ENCODE results near the gene GRHL3.

GRHL3 gene

DNA sequence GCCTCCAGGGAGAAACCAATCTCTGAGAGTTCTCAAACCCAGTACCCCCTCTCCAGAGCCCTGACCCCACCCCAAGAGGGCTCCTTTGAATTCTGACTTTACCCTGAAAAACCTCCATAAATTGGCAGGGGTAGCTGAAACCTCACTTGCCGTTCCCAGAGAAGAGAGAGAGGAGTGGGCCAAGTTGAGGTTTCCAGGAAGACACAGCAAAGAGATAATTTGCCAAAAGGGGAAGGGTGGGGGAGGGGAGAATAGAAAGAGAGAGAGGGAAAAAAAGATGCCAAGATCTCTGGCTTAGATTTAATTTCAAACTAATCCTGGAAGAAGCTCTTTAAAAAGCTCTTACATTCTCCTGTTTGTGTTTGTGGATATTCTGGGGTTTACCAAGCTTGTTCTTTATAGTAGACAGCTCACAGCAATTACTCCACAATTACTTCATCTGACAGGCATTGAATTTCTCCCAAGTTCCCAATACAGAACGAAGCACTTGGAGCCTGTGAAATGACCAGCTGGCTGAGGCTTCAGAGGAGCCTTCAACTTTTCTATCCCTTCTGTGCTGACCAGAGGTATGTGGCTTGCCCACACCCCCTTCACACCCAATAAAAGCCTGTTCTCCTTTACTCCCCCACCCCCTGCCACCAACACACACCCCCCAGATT, 1.1 kb upstream of the GRHL3 start:
- no peak for DNase-seq (ENCODE audit: low read depth in 2 of 2)

DNA sequence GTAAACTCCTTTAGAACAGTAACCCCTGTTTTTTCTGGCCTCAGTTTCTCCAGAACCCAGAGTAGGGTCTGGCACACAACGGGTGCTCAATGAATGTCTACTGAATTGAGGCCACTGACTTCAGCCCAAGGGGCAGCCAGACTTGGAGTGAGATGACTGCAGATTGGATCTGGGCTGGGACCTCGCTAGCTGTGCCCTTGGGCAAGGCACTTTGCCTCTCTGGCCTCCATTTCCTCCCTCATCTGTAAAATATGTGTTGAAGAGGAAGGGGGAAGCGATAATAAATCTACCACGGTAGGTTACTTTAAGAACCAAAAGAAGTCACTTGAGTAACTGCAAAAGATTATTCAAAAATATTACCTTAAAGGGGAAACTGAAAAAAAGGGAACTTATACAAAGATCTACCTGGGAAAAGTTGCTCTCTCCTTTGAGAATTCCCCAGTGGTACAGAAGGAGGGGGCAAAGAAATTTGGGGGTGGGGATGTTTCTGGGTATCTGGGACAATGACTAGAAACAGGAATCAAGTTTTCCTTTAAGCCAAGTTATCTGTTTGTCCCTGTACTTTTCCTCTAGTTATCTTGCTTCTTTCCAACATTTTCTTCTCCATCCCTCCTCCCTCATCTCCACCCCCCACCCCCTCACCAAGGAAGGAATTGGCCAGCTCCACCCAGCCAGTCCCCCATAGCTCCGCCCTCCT, 394 bp upstream of the GRHL3 start:
- DNase-seq (ENCODE audit: low read depth in 2 of 2) = no peak

DNA sequence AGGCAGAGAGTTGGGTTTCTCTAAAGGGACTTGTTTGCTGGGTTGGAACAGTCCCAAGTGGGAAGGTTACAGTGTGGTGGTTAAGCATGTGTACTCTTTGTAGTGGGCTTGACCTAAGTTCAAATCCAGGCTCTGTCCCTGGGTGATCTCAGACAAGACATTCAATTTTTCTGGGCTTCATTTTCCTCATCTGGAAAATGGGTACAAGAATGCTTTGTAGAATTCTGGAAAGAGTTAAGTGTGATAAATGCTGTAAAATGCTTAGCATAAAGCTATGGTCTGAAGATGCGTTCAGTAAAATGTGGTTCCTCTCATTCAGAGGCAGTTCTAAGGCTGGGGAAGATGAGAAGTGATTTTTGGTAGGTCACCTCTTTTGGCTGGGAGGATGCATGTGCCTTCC, 805 bp downstream of the GRHL3 start:
- DNase-seq (ENCODE audit: low read depth in 2 of 2) = no peak

DNA sequence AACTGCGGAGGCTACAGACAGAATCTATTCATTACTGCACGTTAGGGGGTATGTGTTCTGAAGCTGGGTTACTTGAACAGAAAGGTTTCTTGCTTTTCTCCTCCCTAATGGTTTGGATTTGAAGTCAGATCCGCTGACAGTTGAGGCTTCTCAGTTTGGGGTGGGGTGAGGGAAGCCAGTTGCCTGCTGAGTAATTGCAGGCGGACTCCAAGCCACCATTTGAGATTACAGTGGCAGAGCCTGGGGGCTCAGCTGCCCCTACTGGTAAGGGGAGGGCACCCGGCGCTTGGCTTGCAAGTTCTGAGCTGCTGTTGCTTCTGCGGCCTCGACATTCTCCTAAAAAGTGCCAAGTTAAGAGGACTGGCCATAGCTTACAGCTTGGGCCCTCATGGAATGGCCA, 2.0 kb downstream of the GRHL3 start:
- no peak for DNase-seq (ENCODE audit: low read depth in 2 of 2)

DNA sequence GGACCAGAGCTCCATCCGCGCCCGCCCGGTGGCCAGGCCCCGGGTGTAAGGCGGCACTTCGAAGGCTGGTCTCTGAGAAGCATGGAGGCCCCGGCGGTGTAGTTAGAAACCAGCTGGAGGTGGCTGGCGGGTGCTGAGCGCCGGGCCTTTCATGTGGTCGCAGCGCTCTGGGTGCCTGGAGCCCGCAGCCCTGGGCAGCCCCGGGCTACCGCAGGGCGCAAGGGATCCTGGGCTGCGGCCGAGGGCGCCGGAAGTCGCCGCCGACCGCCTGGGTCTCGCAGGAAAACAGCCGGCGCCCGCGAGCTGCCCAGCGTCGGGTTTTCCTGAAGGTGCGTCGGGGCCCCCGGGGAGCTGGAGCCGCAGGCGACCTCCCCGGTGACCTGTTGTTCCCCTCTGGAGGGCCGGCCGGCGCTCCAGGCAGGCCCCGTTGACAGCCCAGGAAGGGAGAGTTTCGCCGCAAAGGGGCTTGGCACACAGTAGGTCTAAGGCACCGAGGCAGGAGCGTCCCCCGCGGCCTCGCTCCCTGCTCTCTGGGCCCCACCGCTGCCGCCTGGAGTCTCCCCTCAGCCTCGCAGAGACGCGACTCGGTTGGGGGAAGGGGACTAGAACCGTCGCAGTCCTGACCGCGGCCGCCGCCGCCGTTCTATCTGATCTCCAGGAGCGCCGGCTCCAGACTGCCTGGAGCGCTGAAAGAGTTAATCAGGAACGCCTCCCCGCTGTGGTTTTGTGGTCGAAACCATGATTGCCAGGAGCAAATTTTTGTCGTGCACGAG, 2.7 kb downstream of the GRHL3 start:
- DNase-seq (ENCODE audit: low read depth in 2 of 2) = peak; percentile 57 to 67

DNA sequence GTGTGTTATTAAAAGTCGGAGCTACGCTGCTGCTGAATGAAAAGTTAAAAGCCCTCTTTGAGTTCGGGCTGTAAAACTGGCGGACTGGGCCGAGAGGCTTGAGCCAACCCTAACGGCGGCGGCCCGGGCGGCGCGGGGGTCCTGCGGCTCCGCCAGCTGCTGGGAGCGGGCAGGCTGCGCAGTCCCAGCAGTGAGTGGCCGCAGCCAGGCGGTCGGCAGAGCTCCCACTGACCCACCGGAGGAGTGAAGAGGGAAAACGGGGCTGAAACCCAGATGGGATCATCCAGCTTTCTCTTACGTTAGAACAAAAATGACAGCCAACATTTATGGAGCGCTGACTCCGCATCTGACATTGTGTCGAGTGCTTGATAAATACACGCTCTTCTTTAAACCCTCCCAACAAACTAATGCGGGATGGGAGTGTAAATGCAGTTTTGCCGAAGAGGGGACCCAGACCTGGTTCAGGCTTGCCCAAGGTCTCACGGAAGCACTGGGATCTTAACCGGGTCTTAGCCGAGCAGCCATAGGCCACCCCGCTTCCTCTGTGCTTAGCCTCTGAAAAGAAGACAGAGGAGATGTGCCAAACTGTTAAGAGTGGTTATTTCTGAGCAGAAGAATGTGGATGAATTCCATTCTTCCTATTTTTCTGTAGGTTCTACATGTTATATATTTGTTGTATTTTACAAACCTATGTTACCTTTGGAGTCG, 3.5 kb downstream of the GRHL3 start:
- DNase-seq (ENCODE audit: low read depth in 2 of 2) = no peak

DNA sequence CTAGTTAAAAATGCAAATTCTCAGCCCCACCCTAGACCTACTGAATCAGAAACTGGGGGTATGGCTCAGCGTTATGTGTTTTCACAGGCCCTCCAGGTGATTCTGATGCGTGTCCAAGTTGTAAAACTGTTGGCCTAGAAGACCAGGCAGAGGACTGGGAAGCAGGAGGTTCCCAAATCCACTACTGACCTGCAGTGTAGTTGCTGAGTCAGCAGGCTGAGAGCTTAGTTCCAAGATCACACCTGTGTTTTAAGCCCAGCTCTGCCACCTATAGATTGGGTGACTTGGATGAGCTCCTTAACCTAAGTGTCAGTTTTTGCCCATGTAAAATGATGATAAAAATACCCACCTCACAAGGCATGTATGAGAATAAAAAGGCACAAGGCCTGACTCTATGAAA, 4.1 kb downstream of the GRHL3 start:
- DNase-seq (ENCODE audit: low read depth in 2 of 2) = no peak

DNA sequence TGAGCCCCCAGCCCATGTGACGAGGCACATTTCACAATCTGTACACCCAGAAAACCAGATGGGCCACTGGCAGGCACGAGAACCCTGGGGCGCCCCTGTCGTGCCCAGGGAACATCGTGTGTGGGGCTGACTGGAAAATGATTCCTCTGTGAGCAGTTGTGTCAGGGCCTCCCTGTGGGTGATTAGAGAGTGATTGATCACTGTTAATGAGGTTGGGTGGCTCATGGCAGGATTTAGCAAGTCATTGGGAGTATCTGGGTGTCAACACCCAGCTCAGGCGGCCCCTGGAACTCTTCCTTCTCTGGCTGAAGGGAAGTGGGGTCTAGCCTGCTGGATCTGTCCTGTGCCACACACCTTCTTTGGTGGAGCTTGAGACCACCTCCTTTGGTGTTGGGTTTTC, 5.7 kb downstream of the GRHL3 start:
- DNase-seq (ENCODE audit: low read depth in 2 of 2) = no peak

DNA sequence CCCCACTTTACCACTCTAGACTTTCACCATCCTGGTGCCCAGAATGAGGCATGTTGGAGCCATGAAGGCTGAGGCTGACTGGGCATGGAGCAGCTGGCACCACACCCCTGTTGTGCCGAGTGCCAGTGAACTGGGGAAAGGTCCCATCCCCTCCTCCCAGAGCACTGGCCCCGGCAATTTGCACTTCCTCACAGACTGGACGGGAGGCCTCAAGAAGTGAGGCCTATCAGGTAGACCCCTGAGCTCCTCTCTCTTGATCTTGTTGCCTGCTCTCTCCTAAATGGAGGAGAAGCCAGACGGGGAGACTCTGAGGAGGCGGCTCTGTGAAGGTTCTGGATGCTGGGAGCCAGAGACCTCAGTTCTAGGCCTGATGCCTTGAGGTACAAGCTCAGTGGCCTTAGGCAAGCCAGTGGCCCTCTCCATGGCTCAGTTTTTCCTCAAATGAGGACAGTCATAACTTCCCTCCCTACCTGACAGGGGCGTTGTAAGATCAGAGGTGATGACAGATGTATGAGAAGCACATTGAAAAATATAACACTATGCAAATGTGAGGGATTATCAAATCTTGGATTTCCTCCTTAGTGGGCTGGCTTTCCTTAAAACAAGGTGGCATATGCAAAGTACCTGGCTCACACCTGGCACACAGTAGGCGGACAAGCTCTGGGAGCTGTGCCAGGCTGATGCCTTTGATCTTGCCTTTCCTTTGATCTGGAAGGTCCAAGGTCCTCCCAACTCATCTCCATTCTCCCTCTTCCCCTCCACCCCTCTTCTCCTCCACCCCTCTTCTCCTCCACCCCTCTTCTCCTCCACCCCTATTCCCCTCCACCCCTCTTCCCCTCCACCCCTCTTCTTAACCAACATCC, 6.7 kb downstream of the GRHL3 start:
- no peak for DNase-seq (ENCODE audit: low read depth in 2 of 2)

DNA sequence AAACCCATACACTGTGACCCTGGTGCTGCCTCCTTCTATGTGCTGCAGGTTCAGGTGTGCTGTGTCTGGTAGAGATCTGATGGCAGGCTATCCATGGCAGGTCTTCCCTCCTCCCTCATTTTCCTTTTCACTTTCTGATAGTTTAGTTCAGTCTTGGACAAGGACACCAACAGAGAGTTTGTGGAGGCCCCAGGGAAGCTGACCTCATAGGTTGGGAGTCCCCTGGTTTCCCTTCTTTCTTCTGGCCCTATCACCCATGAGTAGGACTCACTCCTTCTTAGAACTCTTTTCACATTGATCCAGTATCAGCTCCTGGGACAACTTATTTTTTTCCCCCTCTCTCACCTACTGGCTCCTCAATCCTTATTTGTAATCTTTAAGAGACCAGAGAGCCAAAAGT, 8.3 kb downstream of the GRHL3 start:
- no peak for DNase-seq (ENCODE audit: low read depth in 2 of 2)

DNA sequence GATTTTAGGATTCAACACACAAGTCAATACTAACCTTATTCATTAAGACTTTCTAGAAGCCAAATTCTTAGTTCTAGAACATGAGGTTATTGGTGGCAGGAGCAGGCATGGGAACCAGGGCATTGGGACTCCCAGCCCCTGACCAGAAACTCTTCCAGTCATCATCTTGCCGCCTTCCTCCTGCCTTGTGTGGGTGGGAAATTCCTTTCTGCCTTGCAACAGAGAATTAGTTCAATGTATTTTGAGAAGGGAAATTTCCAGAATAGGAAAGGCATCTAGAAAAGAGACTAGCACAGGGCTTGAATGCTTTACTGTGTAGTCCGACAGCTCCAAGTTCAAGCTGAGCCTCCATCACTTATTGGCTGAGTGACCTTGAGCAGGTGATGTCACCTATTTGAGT, 8.7 kb downstream of the GRHL3 start:
- DNase-seq (ENCODE audit: low read depth in 2 of 2) = no peak

DNA sequence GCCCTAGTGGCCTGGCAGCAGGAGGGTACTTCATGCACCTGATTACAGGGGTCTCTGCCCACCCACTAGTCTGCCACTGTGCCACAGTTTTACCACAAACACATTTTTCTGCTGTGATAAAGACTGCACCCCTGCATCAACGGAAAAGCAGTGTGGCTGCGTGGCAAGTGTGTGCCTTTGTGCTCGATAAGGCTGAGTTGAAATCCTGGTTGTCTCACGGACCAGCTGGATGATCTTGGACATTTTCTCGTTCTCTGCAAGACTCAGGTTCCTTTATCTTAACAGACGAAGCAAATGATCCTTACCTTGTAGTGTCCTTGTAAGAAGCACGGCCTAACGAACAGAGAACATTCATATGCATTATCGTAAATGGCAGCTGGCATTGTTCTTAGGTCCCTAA, 10.2 kb downstream of the GRHL3 start:
- DNase-seq (ENCODE audit: low read depth in 2 of 2) = no peak

DNA sequence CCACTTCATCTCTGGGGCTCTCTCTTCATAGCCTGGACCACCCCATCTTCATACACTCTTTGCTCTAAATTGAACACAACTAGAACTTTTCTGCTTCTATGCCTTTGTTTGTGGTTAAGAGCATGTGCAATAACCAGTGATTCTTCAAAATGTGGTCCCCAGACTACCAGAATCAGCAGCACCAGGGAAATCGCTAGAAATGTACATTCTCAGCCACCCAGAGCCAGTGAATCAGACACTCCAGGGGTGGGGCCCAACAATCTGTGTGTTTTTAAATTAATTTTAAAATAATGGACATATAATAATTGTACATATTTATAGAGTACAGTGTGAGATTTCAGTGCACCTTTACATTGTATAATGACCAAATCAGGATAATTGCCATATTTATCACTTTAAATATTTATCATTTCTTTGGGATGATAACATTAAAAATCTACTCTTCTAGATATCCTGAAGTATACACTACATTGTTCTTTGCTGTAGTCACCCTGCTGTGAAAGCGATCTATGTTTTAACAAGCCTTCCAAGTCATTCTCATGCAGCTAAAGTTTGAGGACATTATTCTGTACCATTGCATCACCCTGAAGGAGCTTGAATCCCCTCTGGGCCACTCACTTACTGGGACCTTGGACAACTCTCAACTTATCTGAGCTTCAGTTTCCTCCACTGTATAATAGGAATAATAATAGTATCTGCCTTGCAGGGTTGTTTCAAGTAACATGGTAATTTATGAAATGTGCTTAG, 10.8 kb downstream of the GRHL3 start:
- DNase-seq (ENCODE audit: low read depth in 2 of 2) = no peak

DNA sequence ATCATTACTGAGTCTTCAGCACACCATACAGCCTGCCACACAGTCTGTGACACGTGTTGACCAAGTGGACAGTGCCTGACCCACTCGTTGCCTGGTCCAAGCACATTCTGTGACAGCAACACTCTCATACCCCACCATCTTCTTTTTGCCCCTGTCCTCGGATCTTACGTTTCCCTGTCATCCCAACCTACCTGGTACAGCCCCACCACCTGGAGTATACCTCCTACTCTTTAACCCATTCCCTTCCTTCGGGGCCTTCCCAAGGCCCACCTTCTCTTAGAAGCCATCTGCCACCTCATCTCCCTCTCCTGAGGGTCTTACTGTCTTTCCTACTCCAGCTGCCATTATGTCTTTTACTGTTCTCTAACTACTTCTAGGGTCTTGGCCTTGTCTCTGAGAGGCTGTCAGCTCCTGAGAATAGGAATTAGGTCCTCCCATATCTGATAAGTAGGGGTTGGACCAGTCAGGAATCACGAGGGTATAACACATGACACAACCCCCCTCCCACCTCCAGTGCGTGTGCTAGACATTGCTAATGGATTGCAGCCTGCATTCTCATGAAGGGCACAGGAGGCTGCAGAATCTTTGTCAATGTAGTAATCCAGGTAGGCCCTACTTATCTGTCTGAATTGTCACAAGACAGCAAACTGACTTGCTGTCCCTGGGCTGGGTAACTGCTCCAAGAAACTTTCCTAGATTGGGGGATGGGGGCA, 13.0 kb downstream of the GRHL3 start:
- DNase-seq (ENCODE audit: low read depth in 2 of 2) = no peak

DNA sequence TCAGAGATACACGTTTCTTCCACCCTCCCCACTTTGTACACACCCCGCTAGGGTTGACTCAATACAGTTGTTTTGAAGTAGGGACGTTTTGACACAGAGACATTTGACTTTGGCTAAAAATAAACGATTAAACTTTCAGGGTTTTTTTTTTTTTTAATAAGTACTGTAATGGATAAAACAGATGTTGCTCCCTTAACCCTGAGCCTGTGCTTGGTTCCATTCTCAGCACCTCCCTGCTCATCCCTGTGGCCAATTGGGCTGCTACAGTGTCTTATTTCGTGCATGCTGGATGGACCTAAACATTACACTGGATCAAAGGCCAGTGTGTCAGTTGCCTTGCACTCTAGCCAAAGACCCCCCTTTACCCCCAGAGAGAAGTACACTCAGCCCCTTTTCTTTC, 16.9 kb downstream of the GRHL3 start:
- no peak for DNase-seq (ENCODE audit: low read depth in 2 of 2)

DNA sequence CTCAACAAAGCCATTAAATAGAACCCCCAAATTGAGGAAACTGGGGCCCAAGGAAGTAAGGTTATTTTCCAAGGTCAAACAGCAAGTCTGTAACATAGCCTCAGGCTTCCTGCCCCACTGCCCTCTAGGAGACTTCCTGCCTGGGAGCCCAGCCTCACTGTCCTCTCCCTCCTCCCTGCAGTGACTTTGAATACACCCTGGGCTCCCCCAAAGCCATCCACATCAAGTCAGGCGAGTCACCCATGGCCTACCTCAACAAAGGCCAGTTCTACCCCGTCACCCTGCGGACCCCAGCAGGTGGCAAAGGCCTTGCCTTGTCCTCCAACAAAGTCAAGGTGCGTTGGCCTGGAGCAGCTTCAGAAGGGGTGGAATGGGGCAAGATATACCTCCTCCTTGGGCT, 18.3 kb downstream of the GRHL3 start:
- DNase-seq (ENCODE audit: low read depth in 2 of 2) = no peak

DNA sequence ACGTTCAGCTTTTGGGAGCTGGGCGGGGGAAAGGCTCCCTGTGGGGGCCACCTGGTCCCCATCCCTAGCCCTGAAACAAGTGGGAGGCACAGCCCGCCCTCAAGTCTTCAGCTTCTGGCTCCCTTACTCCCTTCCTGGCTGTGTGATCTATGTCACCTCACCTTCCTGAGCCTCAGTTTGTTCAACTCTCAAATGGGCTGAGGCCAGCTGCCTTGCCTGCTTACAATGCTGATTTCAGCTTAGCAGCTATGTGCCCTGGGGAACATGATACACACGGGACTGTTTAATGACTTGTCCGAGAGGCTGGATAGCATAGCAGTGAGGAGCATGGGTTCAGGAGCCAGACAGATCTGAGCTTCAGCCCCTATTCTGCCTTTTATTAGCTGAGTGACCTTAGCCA, 19.3 kb downstream of the GRHL3 start:
- DNase-seq (ENCODE audit: low read depth in 2 of 2) = no peak

DNA sequence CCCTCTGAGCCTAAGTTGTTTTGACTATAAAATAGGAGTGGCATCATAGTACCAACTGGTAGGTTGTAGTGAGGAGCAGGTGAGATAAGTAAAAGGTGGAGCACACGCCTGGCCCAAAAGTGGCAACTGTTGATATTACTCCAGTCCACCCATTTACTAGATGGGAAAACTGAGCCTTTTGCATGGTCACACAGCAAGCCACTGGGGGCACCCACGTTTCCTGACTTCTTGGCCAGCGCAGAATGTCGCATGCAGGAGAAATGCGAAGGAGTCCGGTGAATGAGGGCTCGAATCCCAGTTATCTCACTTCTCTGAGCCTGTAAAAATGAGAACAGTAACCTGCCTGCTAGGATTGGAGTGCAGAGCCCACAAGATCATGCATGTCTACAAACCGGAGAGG, 20.8 kb downstream of the GRHL3 start:
- no peak for DNase-seq (ENCODE audit: low read depth in 2 of 2)

DNA sequence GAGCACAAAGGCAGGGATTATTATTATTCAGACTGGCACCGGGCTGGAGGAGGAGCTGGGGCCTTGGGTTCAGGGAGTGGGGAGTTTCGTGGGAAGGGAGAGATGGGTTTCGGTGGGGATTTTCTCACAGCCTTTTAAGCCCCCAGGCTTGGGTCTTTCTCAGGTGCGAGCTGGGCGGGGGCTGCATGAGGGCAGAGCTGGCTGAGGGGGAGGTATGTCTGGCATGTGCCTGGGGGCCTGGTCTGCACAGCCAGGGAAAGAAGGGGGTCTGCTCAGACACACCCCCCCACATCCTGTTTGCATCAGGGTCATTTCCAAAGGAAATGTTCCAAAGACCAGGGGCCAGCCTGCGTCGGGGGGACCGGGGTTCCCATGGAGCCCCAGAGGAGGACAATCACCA, 21.6 kb downstream of the GRHL3 start:
- no peak for DNase-seq (ENCODE audit: low read depth in 2 of 2)

DNA sequence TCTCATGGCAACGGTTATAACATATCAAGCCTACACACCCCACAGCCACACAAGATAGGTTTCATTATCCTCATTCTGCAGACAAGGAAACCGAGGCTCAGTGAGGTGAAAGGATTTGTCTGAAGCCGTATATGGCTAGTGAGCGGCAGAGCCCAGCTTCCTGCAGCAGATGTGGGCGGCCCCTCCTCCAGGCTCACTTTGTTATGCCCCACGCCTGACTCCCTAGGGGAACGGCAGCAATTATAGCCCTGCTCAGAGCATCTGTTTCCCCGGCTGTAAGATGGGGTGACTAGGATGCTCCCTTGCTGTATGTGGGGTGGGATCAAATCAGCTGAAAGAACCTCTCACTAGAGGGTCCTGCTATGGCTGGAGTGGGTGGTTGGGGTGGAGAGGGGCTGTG, 22.1 kb downstream of the GRHL3 start:
- no peak for DNase-seq (ENCODE audit: low read depth in 2 of 2)

All from activated CD4-positive, alpha-beta T cell treated with anti-CD3 and anti-CD28 coated beads for 24 hours (primary cell).